PC-9 (cell line): ENCODE data around the gene APBA2. TPM values are rescaled to one million over a fixed set of nuclear protein-coding genes. Genes with fewer than 3 reads are reported as not detected.

ENCODE experiments used
- BruUV-seq: library from RNA; stranded (reverse); fragments of 400-500 nt; replicated peaks from 2 replicates; lab custom pipeline; 2021; lab: Mats Ljungman, UMichigan
- CTCF ChIA-PET: fragments of 300-600 bp; sonication (Branson Sonifier 250); formaldehyde crosslinking; loops from one replicate; lab custom pipeline; 2022; ENCODE audit warnings: antibody characterized with exemption; lab: Charles Lee
- POLR2A ChIA-PET: fragments of 300-600 bp; sonication (Branson Sonifier 250); formaldehyde crosslinking; loops from one replicate; lab custom pipeline; 2022; ENCODE audit warnings: antibody characterized with exemption; ENCODE audit not compliant: unreplicated experiment; lab: Charles Lee
- DNase-seq, 2 experiments: peaks; one replicate each; pipeline versions ENCODE4 v3.0.0 to v3.0.0-alpha.2; 2015 to 2022; ENCODE audit warnings: mixed read lengths in 1 of 2
- H2AFZ ChIP-seq: fragments of 200-600 bp; sonication (generic); 2 replicates; pipeline ENCODE4 v1.8.1; 2017; ENCODE audit warnings: antibody characterized with exemption
- H3F3A ChIP-seq: fragments of 200-600 bp; sonication (generic); 2 replicates; pipeline ENCODE4 v1.8.1; 2017; ENCODE audit warnings: antibody characterized with exemption, mild to moderate bottlenecking, low read depth; ENCODE audit not compliant: insufficient read depth
- H3K27ac ChIP-seq: fragments of 200-600 bp; sonication (generic); 2 replicates; pipeline ENCODE4 v1.6.1; 2016; ENCODE audit warnings: mixed run types
- H3K27me3 ChIP-seq: fragments of 200-600 bp; sonication (generic); 2 replicates; pipeline ENCODE4 v1.6.1; 2016; ENCODE audit warnings: low read depth, mixed run types; ENCODE audit not compliant: insufficient read depth
- H3K36me3 ChIP-seq: fragments of 200-600 bp; sonication (generic); 2 replicates; pipeline ENCODE4 v1.6.1; 2016; ENCODE audit warnings: low read depth, mixed run types
- H3K4me1 ChIP-seq: fragments of 200-600 bp; sonication (generic); replicated peaks from 2 replicates; pipeline ENCODE4 v1.6.1; 2016; ENCODE audit warnings: mixed run types; ENCODE audit not compliant: insufficient read depth
- H3K4me2 ChIP-seq: fragments of 200-600 bp; sonication (generic); 2 replicates; pipeline ENCODE4 v1.6.1; 2017; ENCODE audit warnings: mixed run types
- H3K4me3 ChIP-seq: fragments of 200-600 bp; sonication (generic); 2 replicates; pipeline ENCODE4 v1.6.1; 2016; ENCODE audit warnings: mixed run types
- H3K79me2 ChIP-seq: fragments of 200-600 bp; sonication (generic); 2 replicates; pipeline ENCODE4 v1.6.1; 2017; ENCODE audit warnings: low read depth, mixed run types
- H3K9me2 ChIP-seq: fragments of 200-600 bp; sonication (generic); 2 replicates; pipeline ENCODE4 v1.8.1; 2017; ENCODE audit warnings: mild to moderate bottlenecking; ENCODE audit not compliant: insufficient read depth
- H3K9me3 ChIP-seq: fragments of 200-600 bp; sonication (generic); 2 replicates; pipeline ENCODE4 v1.8.1; 2016; ENCODE audit warnings: low read depth; ENCODE audit not compliant: insufficient read depth
- H4K20me1 ChIP-seq: fragments of 200-600 bp; sonication (generic); 2 replicates; pipeline ENCODE4 v1.8.1; 2017; ENCODE audit not compliant: insufficient read depth
- EZH2 ChIP-seq: fragments of 200-600 bp; sonication (generic); IDR thresholded peaks from 2 replicates; pipeline ENCODE4 v1.8.0; 2017; ENCODE audit warnings: antibody characterized with exemption, low read depth
- intact Hi-C: fragments of 100-400 bp; cut with micrococcal nuclease; formaldehyde crosslinking; loops from one replicate; pipeline ENCODE4 v1.10.0; 2022; ENCODE audit not compliant: unreplicated experiment
- total RNA-seq: library from RNA; stranded (reverse); gene quantifications from 2 replicates; pipeline ENCODE4 v1.2.3, GENCODE V29; 2021
- TF ChIP-seq, protein P1 (sequence below): fragments of 200-600 bp; sonication (generic); conservative IDR thresholded peaks from 2 replicates; pipeline ENCODE4 v1.6.1; 2017; ENCODE audit warnings: mixed run types, antibody characterized with exemption, mild to moderate bottlenecking, moderate library complexity

APBA2 gene
- total RNA-seq, 1 experiment from 2014 or later, result not detected

DNA sequence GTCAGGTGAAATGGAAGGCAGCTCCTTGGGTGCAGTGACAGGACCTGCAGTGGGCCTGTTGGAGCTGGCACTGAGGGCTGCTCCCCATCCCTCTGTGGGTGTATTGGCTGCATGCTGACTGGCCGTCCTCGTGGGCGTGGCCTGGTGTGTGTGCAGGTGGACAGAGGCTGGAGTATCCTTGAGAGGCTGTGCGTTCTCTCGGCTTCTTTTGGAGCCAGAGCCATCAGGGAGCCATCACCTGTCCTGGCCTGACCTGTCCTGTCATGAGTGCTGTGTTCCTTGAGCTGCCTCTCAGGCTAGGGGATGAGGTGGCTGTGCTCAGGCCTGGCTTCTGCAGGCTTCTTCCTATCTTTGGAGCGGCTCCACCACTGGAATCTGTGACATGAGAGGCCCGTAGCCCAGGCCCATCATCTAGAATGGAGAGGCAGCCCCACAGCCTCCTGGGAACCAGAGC is 61.5 kb downstream of the APBA2 start:
- Histone ChIP-seq H4K20me1 (no peaks in the 10 kb centered on the region), H3K9me3 (no peaks in the 10 kb centered on the region), H3F3A (no peaks in the 10 kb centered on the region), H3K9me2 (no peaks in the 10 kb centered on the region), H3K4me3 (no peak overlapping the region), H3K36me3 (no peaks in the 10 kb centered on the region), H3K4me1 (no peaks in the 10 kb centered on the region), H3K27me3 (peaks cover 57% of the 10 kb centered on the region), H2AFZ (no peak overlapping the region), H3K4me2 (no peak overlapping the region), H3K27ac (no peak overlapping the region), H3K79me2 (no peaks in the 10 kb centered on the region)
- ChIA-PET CTCF (no interaction called here), POLR2A (no interaction called here)
- TF ChIP-seq, protein P1, sequence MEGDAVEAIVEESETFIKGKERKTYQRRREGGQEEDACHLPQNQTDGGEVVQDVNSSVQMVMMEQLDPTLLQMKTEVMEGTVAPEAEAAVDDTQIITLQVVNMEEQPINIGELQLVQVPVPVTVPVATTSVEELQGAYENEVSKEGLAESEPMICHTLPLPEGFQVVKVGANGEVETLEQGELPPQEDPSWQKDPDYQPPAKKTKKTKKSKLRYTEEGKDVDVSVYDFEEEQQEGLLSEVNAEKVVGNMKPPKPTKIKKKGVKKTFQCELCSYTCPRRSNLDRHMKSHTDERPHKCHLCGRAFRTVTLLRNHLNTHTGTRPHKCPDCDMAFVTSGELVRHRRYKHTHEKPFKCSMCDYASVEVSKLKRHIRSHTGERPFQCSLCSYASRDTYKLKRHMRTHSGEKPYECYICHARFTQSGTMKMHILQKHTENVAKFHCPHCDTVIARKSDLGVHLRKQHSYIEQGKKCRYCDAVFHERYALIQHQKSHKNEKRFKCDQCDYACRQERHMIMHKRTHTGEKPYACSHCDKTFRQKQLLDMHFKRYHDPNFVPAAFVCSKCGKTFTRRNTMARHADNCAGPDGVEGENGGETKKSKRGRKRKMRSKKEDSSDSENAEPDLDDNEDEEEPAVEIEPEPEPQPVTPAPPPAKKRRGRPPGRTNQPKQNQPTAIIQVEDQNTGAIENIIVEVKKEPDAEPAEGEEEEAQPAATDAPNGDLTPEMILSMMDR, result no peak
- no peak for TF ChIP-seq EZH2
- DNase-seq, result no peak
- intact Hi-C loops, result no loop called here
- no TSS peak for BruUV-seq

GRCh38 chr15:28948036-28948435 is 62.3 kb downstream of the APBA2 start:
- no peak for DNase-seq
- ChIA-PET CTCF (no interaction called here), POLR2A (no interaction called here)
- no peak overlapping the region for H2AFZ ChIP-seq
- H3F3A ChIP-seq, result no peaks in the 10 kb centered on the region
- TF ChIP-seq, protein P1, result no peak
- no peak for TF ChIP-seq EZH2
- no peaks in the 10 kb centered on the region for H3K36me3 ChIP-seq
- H3K9me3 ChIP-seq, result no peaks in the 10 kb centered on the region
- no peak overlapping the region for H3K4me3 ChIP-seq
- intact Hi-C loops, result no loop called here
- H4K20me1 ChIP-seq, result no peaks in the 10 kb centered on the region
- no peaks in the 10 kb centered on the region for H3K9me2 ChIP-seq
- no TSS peak for BruUV-seq
- no peak overlapping the region for H3K27ac ChIP-seq
- no peak overlapping the region for H3K4me2 ChIP-seq
- no peaks in the 10 kb centered on the region for H3K79me2 ChIP-seq
- no peaks in the 10 kb centered on the region for H3K4me1 ChIP-seq
- H3K27me3 ChIP-seq, result peaks cover 49% of the 10 kb centered on the region

DNA sequence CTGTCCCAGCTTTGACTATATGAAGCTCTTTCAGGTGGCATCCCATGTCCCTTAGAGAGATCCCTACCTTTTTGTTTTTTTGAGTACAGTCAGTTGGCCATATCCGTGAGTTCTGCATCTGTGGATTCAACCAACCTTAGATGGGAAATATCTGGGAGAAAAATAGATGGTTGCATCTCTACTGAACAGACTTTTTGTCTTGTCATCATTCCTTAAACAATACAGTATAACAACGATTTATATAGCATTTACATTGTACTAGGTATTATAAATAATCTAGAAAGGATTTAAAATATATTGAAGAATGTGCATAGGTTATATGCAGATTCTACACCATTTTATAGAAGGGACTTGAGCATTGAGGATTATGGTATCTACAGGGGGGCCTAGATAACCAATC is 65.1 kb downstream of the APBA2 start:
- no peak for TF ChIP-seq EZH2
- TF ChIP-seq, protein P1, result no peak
- Histone ChIP-seq H3K27me3 (peaks cover 44% of the 10 kb centered on the region), H3K79me2 (no peaks in the 10 kb centered on the region), H4K20me1 (no peaks in the 10 kb centered on the region), H3K9me2 (no peaks in the 10 kb centered on the region), H3K4me1 (no peaks in the 10 kb centered on the region), H3K4me2 (no peak overlapping the region), H3K4me3 (no peak overlapping the region), H3K9me3 (no peaks in the 10 kb centered on the region), H3K36me3 (no peaks in the 10 kb centered on the region), H2AFZ (no peak overlapping the region), H3K27ac (no peak overlapping the region), H3F3A (no peaks in the 10 kb centered on the region)
- ChIA-PET CTCF (no interaction called here), POLR2A (no interaction called here)
- intact Hi-C loops, result no loop called here
- no peak for DNase-seq
- no TSS peak for BruUV-seq
